ENCODE measurements around the gene RASL10A. TPM values are rescaled to one million over a fixed set of nuclear protein-coding genes. Genes with fewer than 3 reads are reported as not detected.
A peak's percentile ranks its signal among the peaks of the same experiment; 100 is the strongest.

RASL10A gene
- total and polyA plus RNA-seq, 7 experiments from 2014 or later: 0.32 to 1.7 (median 0.89) TPM; not detected in 3

- Mint-ChIP-seq H3K4me1 (peaks cover 7 to 23% (median 18%) of the 10 kb centered on the region in 7 donors), H3K9me3 (peaks cover 0 to 1% (median 0%) of the 10 kb centered on the region in 11 donors), H3K36me3 (no peaks in the 10 kb centered on the region), H3K27ac (peak overlapping the region in 1 of 9 donors; percentile 31), H3K27me3 (peaks cover 19 to 34% (median 25%) of the 10 kb centered on the region in 5 donors), H3K4me3 (peak overlapping the region in 3 of 10 donors; percentile 5 to 33 (median 9))
- intact Hi-C loops (cut with micrococcal nuclease): loop anchor here in 1 of 2 donors (5.0 kb wide), 1 partner anchor 109 kb away; no protein-coding TSS in a partner anchor
- H3K36me3 ChIP-seq (ENCODE audit: control insufficient read depth in 2 of 3, insufficient read depth in 3 of 3, low read length in 3 of 3): no peaks in the 10 kb centered on the region
- CTCF ChIA-PET: no interaction called here
- no peaks in the 10 kb centered on the region for H3K9me3 ChIP-seq (ENCODE audit: control insufficient read depth in 2 of 3, low read length in 3 of 3)
- POLR2A ChIA-PET: no interaction called here
- no peak for DNase-seq
- no peak for ATAC-seq
- H3K27me3 ChIP-seq (ENCODE audit: control insufficient read depth in 2 of 2, insufficient read depth in 2 of 2, low read length in 2 of 2): peaks cover 0 to 16% of the 10 kb centered on the region in 2 donors
- H3K4me1 ChIP-seq (ENCODE audit: control insufficient read depth in 2 of 2, insufficient read depth in 2 of 2, low read length in 2 of 2): peaks cover 3 to 10% of the 10 kb centered on the region in 2 donors
- H3K4me3 ChIP-seq (ENCODE audit: low read length): no peak overlapping the region
- no peak overlapping the region for H3K27ac ChIP-seq (ENCODE audit: low read depth, low read length)
Observed at GRCh38 chr22:29308148-29308790, 7.2 kb downstream of the RASL10A start.

GRCh38 chr22:29307596-29308147 lies 7.8 kb downstream of the RASL10A start:
- POLR2A ChIA-PET: no interaction called here
- H3K9me3 Mint-ChIP-seq: peaks cover 0 to 1% (median 0%) of the 10 kb centered on the region in 11 donors
- DNase-seq (no peak), ATAC-seq (no peak)
- H3K27ac Mint-ChIP-seq: no peak overlapping the region
- H3K27me3 ChIP-seq (ENCODE audit: control insufficient read depth in 2 of 2, insufficient read depth in 2 of 2, low read length in 2 of 2): peaks cover 0 to 12% of the 10 kb centered on the region in 2 donors
- H3K9me3 ChIP-seq (ENCODE audit: control insufficient read depth in 2 of 3, low read length in 3 of 3): no peaks in the 10 kb centered on the region
- intact Hi-C loops (cut with micrococcal nuclease): loop anchor here in 1 of 2 donors (2.0 to 5.0 kb wide), 2 partner anchors 39 to 110 kb away; partner anchors contain the start of gene EWSR1
- H3K36me3 Mint-ChIP-seq: no peaks in the 10 kb centered on the region
- CTCF ChIA-PET: no interaction called here
- no peaks in the 10 kb centered on the region for H3K36me3 ChIP-seq (ENCODE audit: control insufficient read depth in 2 of 3, insufficient read depth in 3 of 3, low read length in 3 of 3)
- H3K4me1 ChIP-seq (ENCODE audit: control insufficient read depth in 2 of 2, insufficient read depth in 2 of 2, low read length in 2 of 2): peaks cover 3 to 10% of the 10 kb centered on the region in 2 donors
- no peak overlapping the region for H3K27ac ChIP-seq (ENCODE audit: low read depth, low read length)
- H3K4me1 Mint-ChIP-seq: peaks cover 7 to 23% (median 13%) of the 10 kb centered on the region in 7 donors
- H3K4me3 Mint-ChIP-seq: peak overlapping the region; percentile 72 to 93 (median 85)
- no peak overlapping the region for H3K4me3 ChIP-seq (ENCODE audit: low read length)
- H3K27me3 Mint-ChIP-seq: peaks cover 13 to 28% (median 21%) of the 10 kb centered on the region in 5 donors

GRCh38 chr22:29306835-29307595 lies 8.5 kb downstream of the RASL10A start:
- CTCF ChIA-PET: interaction anchor here (0.6 kb wide), 1 partner anchor 80 kb away, joined by 5 read pairs; no protein-coding TSS in a partner anchor
- no peaks in the 10 kb centered on the region for H3K36me3 Mint-ChIP-seq
- DNase-seq: peak in 2 of 9 donors; percentile 16 to 74

GRCh38 chr22:29306175-29306834 lies 9.2 kb downstream of the RASL10A start, which contains the start of gene GAS2L1:
Gene GAS2L1 (plus strand): TSS chr22:29306650. CDS start chr22:29308106, 1,456 bp downstream.
- ChIA-PET POLR2A (no interaction called here), CTCF (no interaction called here)
- H3K27me3 ChIP-seq (ENCODE audit: control insufficient read depth in 2 of 2, insufficient read depth in 2 of 2, low read length in 2 of 2): peaks cover 0 to 12% of the 10 kb centered on the region in 2 donors
- Mint-ChIP-seq H3K27ac (peak within 1 kb of the TSS in 3 of 9 donors; percentile 21 to 67 (median 46)), H3K36me3 (peaks cover 0 to under 1% (median 0%) of the 10 kb centered on the region in 5 donors), H3K4me3 (peak within 1 kb of the TSS; percentile 75 to 93 (median 85)), H3K4me1 (peaks cover 7 to 24% (median 12%) of the 10 kb centered on the region in 7 donors), H3K9me3 (peaks cover 0 to 1% (median 0%) of the 10 kb centered on the region in 11 donors), H3K27me3 (peaks cover 5 to 21% (median 14%) of the 10 kb centered on the region in 5 donors)
- no peak within 1 kb of the TSS for H3K27ac ChIP-seq (ENCODE audit: low read depth, low read length)
- no peaks in the 10 kb centered on the region for H3K36me3 ChIP-seq (ENCODE audit: control insufficient read depth in 2 of 3, insufficient read depth in 3 of 3, low read length in 3 of 3)
- no peaks in the 10 kb centered on the region for H3K9me3 ChIP-seq (ENCODE audit: control insufficient read depth in 2 of 3, low read length in 3 of 3)
- peak within 1 kb of the TSS; percentile 55 for H3K4me3 ChIP-seq (ENCODE audit: low read length)
- DNase-seq: peak in 3 of 9 donors; percentile 24 to 69 (median 45)
- intact Hi-C loops (cut with micrococcal nuclease): loop anchor here in 1 of 2 donors (2.0 to 5.0 kb wide), 2 partner anchors 38 to 111 kb away; partner anchors contain the start of gene EWSR1
- peaks cover 3 to 10% of the 10 kb centered on the region in 2 donors for H3K4me1 ChIP-seq (ENCODE audit: control insufficient read depth in 2 of 2, insufficient read depth in 2 of 2, low read length in 2 of 2)
- peak; percentile 48 for ATAC-seq

More at GRCh38 chr22:29306835-29307595, 8.5 kb downstream of the RASL10A start:
- Histone ChIP-seq H3K9me3 (ENCODE audit: control insufficient read depth in 2 of 3, low read length in 3 of 3) (no peaks in the 10 kb centered on the region), H3K36me3 (ENCODE audit: control insufficient read depth in 2 of 3, insufficient read depth in 3 of 3, low read length in 3 of 3) (no peaks in the 10 kb centered on the region), H3K4me3 (ENCODE audit: low read length) (peak overlapping the region; percentile 55), H3K27me3 (ENCODE audit: control insufficient read depth in 2 of 2, insufficient read depth in 2 of 2, low read length in 2 of 2) (peaks cover 0 to 12% of the 10 kb centered on the region in 2 donors), H3K27ac (ENCODE audit: low read depth, low read length) (no peak overlapping the region), H3K4me1 (ENCODE audit: control insufficient read depth in 2 of 2, insufficient read depth in 2 of 2, low read length in 2 of 2) (peaks cover 3 to 10% of the 10 kb centered on the region in 2 donors)
- POLR2A ChIA-PET: no interaction called here
- Mint-ChIP-seq H3K27ac (no peak overlapping the region), H3K27me3 (peaks cover 6 to 22% (median 15%) of the 10 kb centered on the region in 5 donors), H3K4me1 (peaks cover 7 to 21% (median 12%) of the 10 kb centered on the region in 7 donors), H3K9me3 (peaks cover 0 to 1% (median 0%) of the 10 kb centered on the region in 11 donors), H3K4me3 (peak overlapping the region; percentile 72 to 93 (median 85))
- intact Hi-C loops (cut with micrococcal nuclease): loop anchor here in 1 of 2 donors (2.0 to 5.0 kb wide), 2 partner anchors 38 to 110 kb away; partner anchors contain the start of gene EWSR1
- ATAC-seq: peak; percentile 30

- intact Hi-C loops (cut with micrococcal nuclease): loop anchor here in 1 of 2 donors (2.0 to 5.0 kb wide), 2 partner anchors 37 to 111 kb away; partner anchors contain the start of gene EWSR1
- Mint-ChIP-seq H3K27me3 (peaks cover 5 to 21% (median 12%) of the 10 kb centered on the region in 5 donors), H3K36me3 (peaks cover 0 to 6% (median 4%) of the 10 kb centered on the region in 5 donors), H3K9me3 (peaks cover 0 to 1% (median 0%) of the 10 kb centered on the region in 11 donors), H3K4me1 (peaks cover 9 to 26% (median 12%) of the 10 kb centered on the region in 7 donors), H3K27ac (peak overlapping the region in 1 of 9 donors; percentile 9), H3K4me3 (peak overlapping the region; percentile 50 to 84 (median 76))
- Histone ChIP-seq H3K9me3 (ENCODE audit: control insufficient read depth in 2 of 3, low read length in 3 of 3) (no peaks in the 10 kb centered on the region), H3K4me3 (ENCODE audit: low read length) (peak overlapping the region; percentile 55), H3K27me3 (ENCODE audit: control insufficient read depth in 2 of 2, insufficient read depth in 2 of 2, low read length in 2 of 2) (peaks cover 0 to 8% of the 10 kb centered on the region in 2 donors), H3K27ac (ENCODE audit: low read depth, low read length) (no peak overlapping the region), H3K36me3 (ENCODE audit: control insufficient read depth in 2 of 3, insufficient read depth in 3 of 3, low read length in 3 of 3) (peaks cover 0 to 2% (median 0%) of the 10 kb centered on the region in 3 experiments), H3K4me1 (ENCODE audit: control insufficient read depth in 2 of 2, insufficient read depth in 2 of 2, low read length in 2 of 2) (peaks cover 3 to 10% of the 10 kb centered on the region in 2 donors)
- CTCF ChIA-PET: no interaction called here
- ATAC-seq (no peak), DNase-seq (no peak)
- POLR2A ChIA-PET: no interaction called here
Observed at GRCh38 chr22:29305836-29306174, 9.7 kb downstream of the RASL10A start.

Data from naive thymus-derived CD4-positive, alpha-beta T cell (primary cell).